G401.6 (cell line): ENCODE data around the gene DOCK2.

Experiments used
- FAIRE-seq: peaks from 2 replicates; lab custom pipeline; 2012; peaks lifted over from hg19 to GRCh38; lab: Jason Lieb, UNC

The DOCK2 gene

DNA sequence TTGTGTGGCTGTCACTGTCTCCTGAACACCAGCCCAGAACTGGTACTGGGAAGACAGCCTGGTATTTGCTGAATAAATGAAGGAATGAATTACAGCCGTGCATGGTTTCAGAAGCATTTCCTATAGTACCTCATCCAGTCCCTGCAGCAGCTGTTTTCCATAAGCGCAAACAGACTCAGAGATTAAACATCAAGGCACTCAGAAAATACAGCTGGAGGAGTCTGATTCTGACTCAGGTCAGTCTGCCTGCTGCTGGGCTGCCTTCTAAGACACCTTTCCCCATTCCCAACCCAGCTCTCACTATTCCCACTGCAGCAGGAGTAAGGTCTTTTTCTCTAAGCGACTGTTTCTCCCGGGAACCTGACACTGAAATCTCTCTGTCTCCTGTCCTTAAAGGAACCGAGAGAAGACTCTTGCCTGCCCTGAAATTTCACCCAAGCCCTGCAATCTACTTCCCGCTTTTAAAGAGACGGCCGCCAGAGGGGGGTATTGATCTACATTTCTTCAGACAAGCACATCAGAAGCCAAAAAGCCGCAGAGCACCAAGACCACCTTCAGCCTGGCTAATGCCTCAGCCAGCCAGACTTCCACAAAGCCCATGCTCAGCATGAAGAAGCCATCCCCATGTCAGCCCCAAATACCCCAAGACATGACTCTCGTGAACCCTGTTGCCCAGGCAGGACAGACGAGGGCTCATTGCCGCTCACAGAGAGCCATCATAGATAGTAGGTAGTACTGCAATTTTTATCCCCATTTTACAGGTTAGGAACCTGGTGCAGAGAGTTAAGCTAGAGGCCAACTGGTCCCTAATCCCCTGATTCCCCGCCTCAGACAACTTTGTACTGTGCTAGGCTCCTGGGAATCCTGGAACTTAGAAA lies 463.2 kb downstream of the DOCK2 start:
- no peak for FAIRE-seq

- FAIRE-seq, result no peak
Observed at GRCh38 chr5:170103447-170103846, 466.4 kb downstream of the DOCK2 start.

DNA sequence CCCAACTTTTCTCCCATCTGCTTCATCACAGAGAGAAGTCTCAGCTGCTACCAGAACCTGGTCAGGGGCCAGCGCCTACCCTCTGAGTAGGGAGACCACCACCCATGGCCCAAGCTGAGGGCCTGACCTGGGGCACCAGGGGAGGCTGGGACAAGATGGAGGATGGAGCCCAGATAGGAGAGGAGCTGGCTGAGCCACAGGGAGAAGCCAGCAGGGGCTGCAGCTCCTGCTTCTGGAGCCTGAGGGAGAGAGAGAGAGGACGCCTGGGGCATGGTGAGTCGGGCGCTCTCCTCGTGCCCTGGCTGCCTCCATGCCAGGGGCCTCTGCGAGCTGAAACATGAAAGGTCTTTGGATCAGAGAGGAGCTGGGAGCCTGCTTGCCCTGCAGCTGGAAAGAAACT lies 467.2 kb downstream of the DOCK2 start:
- FAIRE-seq, result no peak

DNA sequence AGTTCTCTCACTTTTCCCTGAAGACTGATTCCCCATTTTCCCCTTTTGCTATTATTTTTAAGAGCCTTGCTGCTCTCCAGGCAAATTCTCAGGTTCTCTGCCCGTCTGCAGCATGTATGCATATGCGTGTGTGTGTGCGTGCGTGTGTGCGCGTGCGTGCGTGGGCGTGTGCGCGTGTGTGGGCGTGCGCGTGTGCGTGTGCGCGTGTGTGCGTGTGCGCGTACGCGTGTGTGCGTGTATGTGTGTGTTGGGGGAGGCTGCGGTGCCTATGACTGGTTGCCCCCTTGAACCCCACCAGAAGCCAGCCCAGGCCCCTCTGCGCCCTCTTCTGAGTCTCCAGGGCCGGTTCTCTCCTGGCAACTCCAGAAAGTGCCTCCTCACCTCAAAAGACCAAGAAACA lies 467.6 kb downstream of the DOCK2 start:
- FAIRE-seq, result no peak

- no peak for FAIRE-seq
Observed at GRCh38 chr5:170105642-170106611, 468.9 kb downstream of the DOCK2 start, which contains the start of gene FOXI1. FOXI1 (plus strand) TSS chr5:170105897; CDS start chr5:170105958, 61 bp downstream.

DNA sequence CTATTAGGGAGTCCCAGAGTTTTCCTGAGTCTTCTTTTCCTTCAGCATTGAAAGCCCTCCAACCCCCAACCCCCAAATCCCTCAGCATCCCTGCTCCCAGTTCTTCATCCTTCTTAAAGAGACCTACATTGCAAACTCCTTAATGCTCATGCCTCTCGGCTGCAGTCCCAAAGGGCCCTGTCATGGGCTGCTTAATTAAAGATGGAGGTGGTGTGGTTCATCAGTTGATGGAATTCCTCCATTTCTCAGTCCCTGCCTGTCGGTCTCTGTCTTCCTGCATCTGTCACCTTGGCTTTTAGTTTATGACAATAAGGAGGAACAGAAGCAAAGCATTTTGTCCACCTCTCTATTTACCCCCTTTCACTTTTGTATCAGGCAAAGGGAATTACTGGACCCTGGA lies 470.6 kb downstream of the DOCK2 start:
- no peak for FAIRE-seq

DNA sequence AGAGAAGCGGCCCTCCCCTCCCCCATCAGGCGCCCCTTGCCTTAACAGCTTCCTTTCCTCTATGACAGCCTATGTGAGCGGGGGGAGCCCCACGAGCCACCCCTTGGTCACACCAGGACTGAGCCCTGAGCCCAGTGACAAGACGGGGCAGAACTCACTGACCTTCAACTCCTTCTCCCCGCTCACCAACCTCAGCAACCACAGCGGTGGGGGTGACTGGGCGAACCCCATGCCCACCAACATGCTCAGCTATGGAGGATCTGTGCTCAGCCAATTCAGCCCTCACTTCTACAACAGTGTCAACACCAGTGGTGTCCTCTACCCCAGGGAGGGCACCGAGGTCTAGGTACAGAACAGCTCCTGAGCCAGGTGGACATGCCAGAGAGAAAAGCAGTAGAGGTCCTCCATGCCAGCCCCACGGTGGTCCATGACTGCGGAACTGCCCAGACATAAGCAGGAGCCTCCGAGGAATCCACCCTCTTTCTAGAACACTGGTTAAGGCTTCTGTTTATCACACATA lies 471.3 kb downstream of the DOCK2 start:
- FAIRE-seq, result no peak

GRCh38 chr5:170109059-170110031 lies 472.3 kb downstream of the DOCK2 start:
- FAIRE-seq, result no peak

DNA sequence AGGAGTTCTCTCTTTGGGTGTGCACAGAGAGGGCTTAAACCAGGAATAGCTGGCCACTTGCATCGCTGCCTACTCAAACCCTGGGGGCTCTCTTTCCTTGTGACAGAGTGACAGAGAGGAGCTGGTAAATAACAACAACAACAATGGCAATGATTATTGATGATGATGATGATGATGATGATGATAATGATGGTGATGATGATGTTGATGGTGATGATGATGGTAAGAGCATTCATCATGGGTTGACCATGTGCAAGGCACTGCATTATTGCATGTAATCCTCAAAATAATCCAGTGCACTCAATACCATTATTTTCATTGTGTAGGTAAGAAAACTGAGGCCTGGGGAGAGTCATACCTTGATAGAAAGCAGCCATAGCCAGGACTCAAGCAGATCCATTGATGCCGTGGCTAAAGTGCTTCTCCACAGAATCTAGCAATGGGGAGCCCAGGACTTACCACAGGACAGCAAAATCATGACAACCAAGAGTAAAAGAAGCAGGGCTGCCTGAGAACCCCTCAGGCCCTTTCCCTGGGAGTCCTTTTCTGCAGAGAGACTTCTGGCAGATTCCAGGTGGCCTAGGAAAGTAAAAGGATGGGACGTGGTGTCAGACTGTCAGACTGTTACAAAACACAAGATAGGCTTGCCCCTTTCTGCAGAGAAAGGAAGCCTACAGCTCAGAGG lies 473.5 kb downstream of the DOCK2 start:
- FAIRE-seq, result no peak

- FAIRE-seq, result no peak
Observed at GRCh38 chr5:170111088-170111785, 474.2 kb downstream of the DOCK2 start.

DNA sequence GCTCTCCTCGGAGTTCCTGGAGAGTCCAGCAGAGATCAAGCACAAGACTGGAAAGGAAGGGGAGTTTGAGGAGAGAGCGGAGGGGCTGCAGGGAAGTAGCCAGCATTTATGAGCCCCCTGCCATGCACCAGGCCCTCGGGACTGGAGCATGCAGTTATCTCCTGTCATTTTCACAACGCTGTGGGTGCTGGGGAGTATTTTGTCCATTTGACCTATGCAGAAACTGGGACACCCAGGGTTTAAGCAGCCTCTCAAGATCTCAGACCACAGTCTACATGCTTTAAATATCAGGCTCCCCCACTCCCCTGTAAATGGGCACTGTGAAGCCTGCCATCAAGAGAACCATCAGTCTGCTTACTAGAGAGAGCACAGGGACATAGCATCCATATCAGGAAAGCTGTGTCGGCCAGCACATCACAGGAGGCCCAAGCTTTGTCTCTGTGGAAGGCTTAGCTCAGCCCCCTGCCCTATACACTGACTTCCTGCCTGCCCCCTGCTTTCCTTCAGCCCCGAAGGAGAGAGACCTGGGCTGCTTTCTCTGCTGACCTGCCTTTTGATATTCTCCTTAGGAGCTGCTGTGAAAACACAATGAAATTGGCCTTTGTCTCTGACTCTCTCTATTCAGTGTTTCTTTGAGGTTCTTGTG lies 475.9 kb downstream of the DOCK2 start:
- no peak for FAIRE-seq

- no peak for FAIRE-seq
Observed at GRCh38 chr5:170113522-170113900, 476.4 kb downstream of the DOCK2 start.

- no peak for FAIRE-seq
Observed at GRCh38 chr5:170114271-170114670, 477.2 kb downstream of the DOCK2 start.

GRCh38 chr5:170115925-170116324 lies 478.9 kb downstream of the DOCK2 start:
- no peak for FAIRE-seq

DNA sequence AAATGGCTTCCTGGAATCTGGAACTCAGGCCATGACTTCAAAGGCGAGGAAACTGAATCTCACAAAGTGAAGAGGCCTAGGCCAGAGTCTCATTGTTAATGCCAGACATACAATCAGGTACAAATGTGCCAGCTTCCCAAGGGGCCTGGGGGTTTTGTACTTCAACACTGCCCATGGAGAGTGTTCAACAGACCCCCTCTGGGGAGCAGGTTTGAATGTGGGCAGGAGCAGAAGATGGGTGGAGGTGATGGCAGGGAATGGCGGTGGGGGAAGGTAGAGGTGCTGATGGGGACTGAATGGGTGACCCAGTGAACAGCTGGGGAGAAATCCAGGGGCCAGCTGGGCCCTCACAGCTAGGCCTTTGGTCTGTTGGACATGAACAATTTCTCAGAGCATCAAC lies 480.7 kb downstream of the DOCK2 start:
- FAIRE-seq, result no peak

DNA sequence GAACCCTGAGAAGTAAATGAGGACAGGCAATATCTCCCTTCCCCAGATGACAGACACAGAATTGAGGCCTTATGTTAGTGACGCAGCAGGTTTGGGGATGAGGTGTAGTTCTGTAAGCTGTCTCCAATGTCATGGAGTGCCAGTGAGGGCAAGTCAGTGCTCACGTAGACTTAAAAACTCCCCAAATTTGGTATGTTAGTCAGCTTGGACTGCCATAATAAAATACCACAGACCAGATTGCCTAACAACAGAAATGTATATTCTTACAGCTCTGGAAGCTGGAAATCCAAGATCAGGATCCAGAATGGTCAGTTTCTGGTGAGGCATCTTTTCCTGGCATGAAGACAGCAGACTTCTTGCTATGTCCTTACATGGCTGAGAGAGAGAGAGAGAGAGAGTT lies 483.5 kb downstream of the DOCK2 start:
- FAIRE-seq, result no peak

DNA sequence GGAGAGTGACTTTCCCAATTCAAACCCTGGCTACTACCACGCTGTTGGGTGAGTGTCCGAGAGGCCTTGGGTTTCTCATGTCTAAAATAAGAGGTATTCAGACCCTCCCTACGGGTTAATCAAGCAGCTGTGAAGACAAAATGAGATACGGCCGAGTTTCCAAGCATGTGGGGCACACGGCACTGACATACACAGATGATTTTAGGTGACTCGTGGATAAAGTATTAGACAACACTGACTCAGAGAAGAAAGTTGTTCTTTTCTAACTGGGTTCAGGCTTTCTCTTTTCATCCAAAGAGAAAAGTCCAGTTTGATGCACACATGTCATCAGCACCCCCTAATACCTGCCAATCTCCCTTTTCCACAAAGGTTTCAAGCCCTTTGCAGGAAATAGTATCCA lies 484.2 kb downstream of the DOCK2 start:
- no peak for FAIRE-seq

DNA sequence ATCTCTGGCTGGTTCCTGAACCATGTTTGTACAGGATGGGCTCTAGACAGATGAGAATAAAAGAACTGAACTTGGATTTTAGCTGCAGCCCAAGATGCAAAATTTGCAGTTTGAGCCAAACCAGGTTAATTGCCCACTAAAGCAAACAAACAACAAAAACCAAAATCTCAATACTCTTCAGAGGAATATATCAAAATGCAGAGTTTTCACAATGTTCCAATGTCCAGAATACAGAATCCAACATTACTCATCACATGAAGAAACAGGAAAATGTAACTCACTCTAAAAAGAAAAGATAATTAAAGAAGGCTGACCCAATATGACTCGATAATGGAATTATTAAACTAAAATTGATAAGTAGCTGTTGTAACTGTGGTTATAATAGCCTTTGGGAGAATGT lies 489.0 kb downstream of the DOCK2 start:
- no peak for FAIRE-seq

DNA sequence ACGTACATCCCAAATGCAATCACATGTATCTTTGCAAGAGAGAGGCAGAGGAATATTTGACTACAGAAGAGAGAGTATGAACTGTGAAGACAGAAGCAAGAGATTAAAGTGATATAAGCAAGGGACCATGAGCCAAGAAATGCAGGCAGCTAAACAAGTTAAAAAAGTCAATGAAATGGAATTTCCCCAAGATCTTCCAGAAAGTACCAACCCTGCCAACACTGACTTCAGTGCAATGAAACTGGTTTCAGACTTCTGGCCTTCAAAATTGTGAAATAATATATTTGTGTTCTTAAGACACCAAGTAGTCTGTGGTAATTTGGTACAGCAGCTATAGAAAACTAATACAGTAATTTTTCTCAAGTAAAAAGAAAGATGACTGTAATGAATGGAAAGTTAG lies 489.6 kb downstream of the DOCK2 start:
- no peak for FAIRE-seq

DNA sequence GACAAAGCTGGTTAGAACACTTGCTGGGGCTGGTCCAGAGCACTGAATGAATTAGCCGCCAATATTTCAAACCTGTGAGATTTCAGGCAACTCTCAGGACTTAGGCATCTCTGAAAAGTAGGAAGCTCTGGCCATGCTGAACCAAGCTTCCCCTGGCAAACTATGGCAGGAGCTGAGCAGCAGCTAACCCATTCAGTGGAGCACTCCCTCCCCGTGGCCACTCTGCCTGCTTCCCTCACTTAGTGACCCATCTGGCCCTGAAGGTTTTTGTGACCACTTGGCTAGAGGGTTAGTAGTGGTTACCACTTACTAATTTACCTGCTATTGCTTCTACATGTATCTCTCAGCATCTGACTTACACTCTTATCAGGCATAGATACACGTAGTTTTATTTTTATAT lies 494.2 kb downstream of the DOCK2 start:
- FAIRE-seq, result no peak
